Esophagus squamous epithelium (tissue), 5 donors: Measurements from ENCODE around the gene GTPBP1. TPM values are rescaled to one million over a fixed set of nuclear protein-coding genes. Genes with fewer than 3 reads are reported as not detected.

Experiments
- DNase-seq: peaks from one replicate; lab custom pipeline; 2025; lab: John Stamatoyannopoulos, UW
- H3K27ac ChIP-seq, 4 donors: fragments of 200-600 bp; sonication (generic); one replicate each; pipeline ENCODE4 v1.5.1; 2016 to 2019; ENCODE audit warnings: mild to moderate bottlenecking in 1 of 4
- H3K27me3 ChIP-seq, 4 donors: fragments of 200-600 bp; sonication (generic); 1 replicate in 3 of 4; 2 replicates in 1 of 4; pipeline versions ENCODE4 v1.5.1 to v1.6.0; 2017 to 2021; ENCODE audit warnings: antibody characterized with exemption in 1 of 4
- H3K36me3 ChIP-seq, 3 donors: fragments of 200-600 bp; sonication (generic); one replicate each; pipeline ENCODE4 v1.5.1; 2016 to 2019
- H3K4me1 ChIP-seq, 3 donors: fragments of 200-600 bp; sonication (generic); one replicate each; pipeline ENCODE4 v1.5.1; 2017 to 2019
- H3K4me3 ChIP-seq, 4 donors: fragments of 200-600 bp; sonication (generic); 1 replicate in 3 of 4; 2 replicates in 1 of 4; pipeline ENCODE4 v1.5.1; 2016 to 2019; ENCODE audit warnings: mild to moderate bottlenecking in 2 of 4, moderate library complexity in 1 of 4
- H3K9me3 ChIP-seq, 3 donors: fragments of 200-600 bp; sonication (generic); one replicate each; pipeline ENCODE4 v1.5.1; 2016 to 2019
- CTCF ChIP-seq, 6 experiments: fragments of 450-650 bp in 4 of 6; fragments of 200-600 bp in 2 of 6; sonication (generic) in 2 of 6; IDR thresholded peaks; one replicate each; pipeline ENCODE4 v1.5.1; 2016 to 2019; ENCODE audit warnings: antibody characterized with exemption in 6 of 6, mild to moderate bottlenecking in 4 of 6, moderate library complexity in 4 of 6
- POLR2A ChIP-seq, 4 donors: fragments of 450-650 bp; IDR thresholded peaks; one replicate each; pipeline ENCODE4 v1.6.1; 2017; ENCODE audit warnings: antibody characterized with exemption in 4 of 4, mild to moderate bottlenecking in 4 of 4, moderate library complexity in 3 of 4
- WGBS, 2 donors: methylation state at CpG; one replicate each; pipeline ENCODE4 v1.1.5; 2018; 5-methylcytosine and 5-hydroxymethylcytosine counted together
- intact Hi-C: fragments of 100-400 bp; cut with DNase I; formaldehyde crosslinking; loops from one replicate; pipeline ENCODE4 v1.15.0; 2022
- total RNA-seq, 4 donors: library from RNA; depleted of rRNA; stranded (reverse); fragments of >200 nt; gene quantifications; one replicate each; pipeline ENCODE4 v1.1.0, GENCODE V29; 2016
- donor health status: DM: yes; HTN: yes; CAD: no.

GTPBP1 gene
- total RNA-seq, 4 donors from 2014 or later, result 15.3 to 37.4 (median 32.0) TPM

- Histone ChIP-seq H3K27me3 (no peaks in the 10 kb centered on the region), H3K4me3 (no peak overlapping the region), H3K4me1 (peaks cover 4 to 50% (median 30%) of the 10 kb centered on the region in 3 donors), H3K27ac (peak overlapping the region; percentile 17 to 72 (median 52)), H3K9me3 (no peaks in the 10 kb centered on the region), H3K36me3 (peaks cover 0 to 76% (median 19%) of the 10 kb centered on the region in 3 donors)
- WGBS, 2 donors, result 12 to 29% methylated on average over 6 of the region's 6 CpGs
- TF ChIP-seq CTCF (IDR thresholded peaks at IDR 0.05) (peak in 5 of 6 experiments; percentile 48 to 90 (median 78)), POLR2A (IDR thresholded peaks at IDR 0.05) (no peak)
- intact Hi-C loops, result no loop called here
- no peak for DNase-seq
Measured at GRCh38 chr22:38718414-38718813, 12.7 kb downstream of the GTPBP1 start.

- WGBS, 2 donors, result 90 to 93% methylated on average over 6 of the region's 6 CpGs
- Histone ChIP-seq H3K27me3 (no peaks in the 10 kb centered on the region), H3K4me1 (peaks cover 4 to 45% (median 30%) of the 10 kb centered on the region in 3 donors), H3K36me3 (peaks cover 0 to 84% (median 21%) of the 10 kb centered on the region in 3 donors), H3K9me3 (no peaks in the 10 kb centered on the region), H3K27ac (peak overlapping the region; percentile 15 to 72 (median 58)), H3K4me3 (no peak overlapping the region)
- TF ChIP-seq CTCF (IDR thresholded peaks at IDR 0.05) (no peak), POLR2A (IDR thresholded peaks at IDR 0.05) (no peak)
- intact Hi-C loops, result no loop called here
- no peak for DNase-seq
Measured at GRCh38 chr22:38719196-38719595, 13.5 kb downstream of the GTPBP1 start.

- WGBS, 2 donors, result 80 to 92% methylated on average over 3 of the region's 3 CpGs
- Histone ChIP-seq H3K27ac (no peak overlapping the region), H3K9me3 (no peaks in the 10 kb centered on the region), H3K36me3 (peaks cover 2 to 93% (median 30%) of the 10 kb centered on the region in 3 donors), H3K4me3 (no peak overlapping the region), H3K27me3 (no peaks in the 10 kb centered on the region), H3K4me1 (peaks cover 4 to 35% (median 30%) of the 10 kb centered on the region in 3 donors)
- TF ChIP-seq POLR2A (IDR thresholded peaks at IDR 0.05), result no peak
- TF ChIP-seq CTCF (IDR thresholded peaks at IDR 0.05), result no peak
- DNase-seq, result no peak
- intact Hi-C loops, result no loop called here
Measured at GRCh38 chr22:38720350-38720749, 14.6 kb downstream of the GTPBP1 start.

GRCh38 chr22:38721551-38721950, 15.8 kb downstream of the GTPBP1 start:
- intact Hi-C loops, result no loop called here
- DNase-seq, result no peak
- TF ChIP-seq CTCF (IDR thresholded peaks at IDR 0.05) (no peak), POLR2A (IDR thresholded peaks at IDR 0.05) (no peak)
- H3K27me3 ChIP-seq, result no peaks in the 10 kb centered on the region
- H3K27ac ChIP-seq, result no peak overlapping the region
- H3K4me1 ChIP-seq, result peaks cover 4 to 28% (median 28%) of the 10 kb centered on the region in 3 donors
- no peaks in the 10 kb centered on the region for H3K9me3 ChIP-seq
- H3K36me3 ChIP-seq, result peaks cover 14 to 93% (median 35%) of the 10 kb centered on the region in 3 donors
- WGBS, 2 donors, result 91 to 92% methylated on average over 6 to 7 of the region's 7 CpGs
- H3K4me3 ChIP-seq, result no peak overlapping the region

GRCh38 chr22:38724176-38724575, 18.4 kb downstream of the GTPBP1 start:
- no peak for TF ChIP-seq CTCF (IDR thresholded peaks at IDR 0.05)
- TF ChIP-seq POLR2A (IDR thresholded peaks at IDR 0.05), result no peak
- H3K4me3 ChIP-seq, result no peak overlapping the region
- H3K27me3 ChIP-seq, result no peaks in the 10 kb centered on the region
- 90 to 94% methylated on average over 3 to 4 of the region's 7 CpGs for WGBS, 2 donors
- peaks cover 0 to 4% (median 4%) of the 10 kb centered on the region in 3 donors for H3K4me1 ChIP-seq
- H3K27ac ChIP-seq, result no peak overlapping the region
- peaks cover 36 to 99% (median 55%) of the 10 kb centered on the region in 3 donors for H3K36me3 ChIP-seq
- DNase-seq, result no peak
- intact Hi-C loops, result no loop called here
- H3K9me3 ChIP-seq, result no peaks in the 10 kb centered on the region
